ENCODE data around the gene SHC3. TPM values are rescaled to one million over a fixed set of nuclear protein-coding genes. Genes with fewer than 3 reads are reported as not detected.

The SHC3 gene
- polyA plus RNA-seq, 3 donors from 2014 or later, result not detected

DNA sequence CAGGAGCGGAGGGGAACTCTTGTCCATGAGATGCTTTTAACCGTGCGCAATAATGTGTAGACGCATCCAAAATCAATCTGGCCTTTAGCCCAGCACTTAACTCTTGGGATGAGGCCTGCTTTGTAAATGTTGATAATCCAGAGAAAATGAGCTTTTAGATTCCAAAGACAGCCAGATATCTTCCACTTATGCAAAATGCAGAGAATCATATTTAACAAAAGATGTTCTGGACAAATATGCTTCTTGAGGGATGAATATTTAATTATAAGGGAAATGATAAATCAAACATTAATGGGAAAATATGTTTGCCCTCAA lies 181.7 kb downstream of the SHC3 start:
- H3K4me1 Mint-ChIP-seq, result peaks cover 4% of the 10 kb centered on the region in 2 donors
- H3K27me3 Mint-ChIP-seq (ENCODE audit: low read depth in 3 of 3), result peaks cover 6 to 15% (median 12%) of the 10 kb centered on the region in 3 donors
- H3K4me3 Mint-ChIP-seq, result no peak overlapping the region
- H3K27ac Mint-ChIP-seq, result no peak overlapping the region
- DNase-seq, result no peak
- H3K9me3 Mint-ChIP-seq, result no peaks in the 10 kb centered on the region
- no peaks in the 10 kb centered on the region for H3K36me3 Mint-ChIP-seq

DNA sequence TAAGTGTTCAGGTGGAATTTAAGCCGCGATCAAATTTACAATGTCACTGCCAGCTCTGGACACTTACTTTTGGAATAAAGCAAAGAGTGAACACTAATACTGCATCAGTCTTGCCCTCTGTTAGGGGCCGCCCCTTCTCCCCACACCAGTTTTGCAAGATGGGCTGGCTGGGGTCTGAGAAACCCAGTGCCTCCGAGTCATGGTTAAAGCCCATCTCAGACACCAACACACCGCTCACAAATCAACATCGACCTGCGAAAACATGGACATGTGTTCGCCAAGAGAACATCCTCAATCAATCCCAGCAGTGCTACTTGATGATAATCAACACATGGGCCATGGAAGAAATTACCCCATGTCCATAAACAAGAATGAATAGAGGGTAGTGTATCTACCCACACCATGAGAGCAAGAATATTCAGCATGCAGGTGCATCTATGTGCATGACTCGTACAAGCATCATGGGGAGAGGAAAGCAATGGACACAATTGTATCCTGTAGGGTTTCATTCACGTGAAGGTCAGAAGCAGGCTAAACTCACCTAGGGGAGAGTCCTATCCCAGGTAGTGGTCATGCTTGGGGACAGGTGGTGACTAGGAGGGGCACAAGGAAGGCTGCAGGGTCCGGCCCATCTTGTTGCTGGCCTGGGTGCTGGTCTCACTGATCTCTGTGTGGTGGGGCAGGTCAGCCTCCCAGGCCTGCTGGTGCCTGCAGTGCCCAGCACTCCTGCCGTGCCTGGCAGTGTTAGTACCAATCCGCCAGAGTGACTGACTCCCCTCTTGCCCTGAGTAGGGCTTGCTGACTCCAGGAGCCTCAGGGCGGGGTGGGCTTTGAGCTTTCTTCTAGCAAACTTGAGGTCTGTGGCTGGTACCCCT lies 182.3 kb downstream of the SHC3 start:
- H3K27ac Mint-ChIP-seq, result no peak overlapping the region
- no peak overlapping the region for H3K4me3 Mint-ChIP-seq
- peaks cover 6 to 13% (median 10%) of the 10 kb centered on the region in 3 donors for H3K27me3 Mint-ChIP-seq (ENCODE audit: low read depth in 3 of 3)
- no peaks in the 10 kb centered on the region for H3K4me1 Mint-ChIP-seq
- H3K36me3 Mint-ChIP-seq, result no peaks in the 10 kb centered on the region
- no peak for DNase-seq
- H3K9me3 Mint-ChIP-seq, result no peaks in the 10 kb centered on the region

DNA sequence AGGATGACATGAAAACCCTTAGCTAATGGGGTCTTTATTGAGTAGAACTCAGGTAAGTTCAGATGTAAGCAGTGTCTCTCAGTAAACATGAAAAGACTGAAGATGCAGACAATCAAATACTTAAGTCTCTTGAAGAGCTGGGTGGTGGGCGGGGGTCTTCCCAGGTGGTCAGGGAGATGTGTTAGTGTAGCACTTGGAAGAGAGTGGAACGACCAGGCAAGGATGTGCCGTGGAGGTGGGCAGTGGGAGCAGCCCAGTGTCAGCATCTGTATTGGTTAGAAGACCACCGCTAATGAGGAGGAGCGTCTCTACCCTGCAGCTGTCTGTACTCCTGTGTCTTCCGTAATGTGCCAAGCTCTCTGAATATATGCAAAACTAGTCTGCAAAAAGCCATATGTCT lies 183.0 kb downstream of the SHC3 start:
- Mint-ChIP-seq H3K4me3 (no peak overlapping the region), H3K27me3 (ENCODE audit: low read depth in 3 of 3) (peaks cover 6 to 13% (median 8%) of the 10 kb centered on the region in 3 donors), H3K4me1 (no peaks in the 10 kb centered on the region), H3K36me3 (no peaks in the 10 kb centered on the region), H3K27ac (no peak overlapping the region), H3K9me3 (no peaks in the 10 kb centered on the region)
- DNase-seq, result no peak

DNA sequence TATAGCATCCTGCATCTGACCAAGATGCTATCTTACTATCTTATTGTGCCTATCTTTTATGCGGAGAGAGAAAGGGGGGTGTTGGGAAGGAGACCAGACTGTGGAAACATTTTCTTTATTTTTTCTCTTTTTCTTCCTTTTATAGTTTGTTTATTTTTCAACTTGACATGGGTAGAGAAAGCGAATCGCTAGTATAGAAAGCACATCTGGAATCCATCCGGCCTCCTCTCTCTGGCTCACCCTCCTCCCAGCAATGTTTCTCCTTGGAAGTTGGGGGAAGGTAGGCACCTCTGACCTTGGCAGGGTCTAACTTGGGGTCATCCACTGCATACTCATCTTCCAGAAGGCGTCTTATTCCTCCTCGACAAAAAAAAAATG lies 183.4 kb downstream of the SHC3 start:
- Mint-ChIP-seq H3K36me3 (no peaks in the 10 kb centered on the region), H3K4me1 (no peaks in the 10 kb centered on the region), H3K9me3 (no peaks in the 10 kb centered on the region), H3K4me3 (no peak overlapping the region), H3K27me3 (ENCODE audit: low read depth in 3 of 3) (peaks cover 6 to 13% (median 8%) of the 10 kb centered on the region in 3 donors), H3K27ac (no peak overlapping the region)
- no peak for DNase-seq

DNA sequence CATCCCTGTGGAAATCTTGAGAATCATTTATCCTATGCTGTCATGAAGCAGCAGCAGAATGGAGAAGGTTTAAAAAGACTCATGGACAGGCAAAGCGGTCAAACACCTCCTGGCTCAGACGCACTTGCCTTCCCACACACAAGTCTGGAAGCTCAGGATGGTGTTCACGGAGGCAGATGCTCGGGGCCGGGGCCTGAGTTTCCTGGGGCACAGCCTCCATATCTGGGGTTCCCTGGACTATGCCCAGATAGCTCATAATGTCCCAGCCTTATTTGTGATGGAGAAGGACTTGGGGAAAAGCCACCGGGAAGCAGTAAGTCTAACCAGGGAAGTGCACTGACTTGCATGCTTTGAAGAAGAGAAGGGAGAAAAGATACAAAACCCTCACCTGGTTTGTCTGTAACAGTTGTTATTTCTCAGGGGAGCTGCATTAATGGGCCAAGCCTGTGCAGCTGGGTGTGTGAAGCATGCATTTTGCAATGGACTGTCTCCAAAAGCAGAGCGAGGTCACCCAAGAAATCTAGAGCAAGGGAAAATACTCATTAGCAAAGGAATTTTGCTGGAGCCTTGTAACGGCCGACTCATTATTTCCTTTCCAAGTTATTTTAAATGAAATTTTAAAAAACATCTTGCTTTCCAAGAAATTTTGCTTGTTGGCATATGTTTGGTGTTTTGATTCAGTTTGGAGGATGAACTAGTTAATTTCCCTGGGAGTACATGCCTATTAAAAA lies 184.0 kb downstream of the SHC3 start:
- Mint-ChIP-seq H3K9me3 (no peaks in the 10 kb centered on the region), H3K27ac (no peak overlapping the region), H3K4me1 (no peaks in the 10 kb centered on the region), H3K36me3 (no peaks in the 10 kb centered on the region), H3K4me3 (no peak overlapping the region), H3K27me3 (ENCODE audit: low read depth in 3 of 3) (peaks cover 6 to 13% (median 8%) of the 10 kb centered on the region in 3 donors)
- no peak for DNase-seq

DNA sequence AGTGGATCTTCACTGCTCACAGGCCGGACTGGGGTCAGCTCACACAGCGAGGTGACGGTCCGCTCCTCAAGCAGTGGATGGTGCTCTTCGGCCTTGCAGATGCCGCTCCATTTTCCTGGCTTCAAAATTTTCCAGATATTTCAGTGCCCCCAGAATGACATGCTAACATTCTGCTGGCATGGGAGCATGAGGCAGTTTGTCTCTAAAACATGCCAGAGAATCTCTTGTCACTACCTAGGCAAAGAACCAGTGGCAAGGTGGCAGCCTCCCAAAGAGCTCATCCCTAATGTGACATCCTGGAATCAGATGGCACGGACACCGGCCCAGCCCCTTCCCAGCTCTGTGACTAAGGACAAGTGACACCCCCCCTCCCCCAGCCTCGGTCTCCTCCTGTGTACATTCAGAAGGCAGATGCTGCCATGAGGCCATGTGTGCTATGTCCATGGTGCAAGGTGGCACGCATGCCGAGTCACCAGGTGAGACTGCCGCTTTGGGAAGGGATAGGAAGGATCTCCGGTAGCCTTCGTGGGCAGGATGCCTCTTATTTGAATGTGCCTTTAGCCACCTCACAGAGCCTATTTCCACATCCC lies 184.7 kb downstream of the SHC3 start:
- no peaks in the 10 kb centered on the region for H3K36me3 Mint-ChIP-seq
- no peak overlapping the region for H3K27ac Mint-ChIP-seq
- no peaks in the 10 kb centered on the region for H3K9me3 Mint-ChIP-seq
- H3K4me3 Mint-ChIP-seq, result no peak overlapping the region
- H3K4me1 Mint-ChIP-seq, result no peaks in the 10 kb centered on the region
- peaks cover 6 to 19% (median 10%) of the 10 kb centered on the region in 3 donors for H3K27me3 Mint-ChIP-seq (ENCODE audit: low read depth in 3 of 3)
- DNase-seq, result no peak

DNA sequence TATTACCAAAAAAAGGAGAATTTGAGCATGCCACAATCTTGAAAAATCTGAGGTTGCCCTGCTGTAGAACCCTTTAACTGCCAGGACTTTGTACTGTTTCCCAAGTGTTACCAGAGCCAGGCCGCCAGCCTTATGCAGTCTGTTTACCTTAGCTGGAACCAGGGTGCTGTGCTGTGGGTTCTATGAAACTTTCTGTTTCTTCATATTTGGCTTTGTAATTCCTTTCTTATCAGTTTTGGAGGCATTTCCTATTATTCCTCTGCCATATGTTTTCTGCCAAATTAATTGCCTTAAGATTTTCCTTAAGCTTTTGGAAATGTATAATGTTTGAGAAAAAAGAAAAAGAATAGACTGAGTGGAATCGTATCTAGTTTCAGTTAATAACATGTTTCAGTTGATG lies 185.3 kb downstream of the SHC3 start:
- H3K27ac Mint-ChIP-seq, result no peak overlapping the region

DNA sequence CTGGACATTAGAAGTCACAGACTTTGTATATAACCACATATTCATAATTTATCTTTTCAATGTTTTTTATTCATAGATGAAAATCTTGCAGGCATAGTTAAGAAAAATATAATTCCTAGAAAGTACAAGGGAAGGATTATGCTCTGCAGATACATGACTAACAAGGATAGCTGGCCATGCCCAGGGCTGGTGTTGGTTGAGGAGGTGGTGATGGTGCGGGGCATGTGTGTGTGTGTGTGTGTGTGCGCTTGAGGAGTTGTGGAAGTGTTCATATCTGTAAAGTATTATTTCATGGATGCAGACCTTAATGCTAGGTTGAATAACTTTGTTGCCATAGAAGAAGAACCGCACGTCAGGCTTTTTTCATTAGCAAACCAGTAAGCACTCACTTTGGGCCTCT lies 186.1 kb downstream of the SHC3 start:
- H3K4me3 Mint-ChIP-seq, result no peak overlapping the region

More for the DNA sequence above, 185.3 kb downstream of the SHC3 start:
- Mint-ChIP-seq H3K36me3 (no peaks in the 10 kb centered on the region), H3K27me3 (ENCODE audit: low read depth in 3 of 3) (peaks cover 6 to 24% (median 10%) of the 10 kb centered on the region in 3 donors), H3K4me3 (no peak overlapping the region), H3K9me3 (no peaks in the 10 kb centered on the region), H3K4me1 (no peaks in the 10 kb centered on the region)
- DNase-seq, result no peak

DNA sequence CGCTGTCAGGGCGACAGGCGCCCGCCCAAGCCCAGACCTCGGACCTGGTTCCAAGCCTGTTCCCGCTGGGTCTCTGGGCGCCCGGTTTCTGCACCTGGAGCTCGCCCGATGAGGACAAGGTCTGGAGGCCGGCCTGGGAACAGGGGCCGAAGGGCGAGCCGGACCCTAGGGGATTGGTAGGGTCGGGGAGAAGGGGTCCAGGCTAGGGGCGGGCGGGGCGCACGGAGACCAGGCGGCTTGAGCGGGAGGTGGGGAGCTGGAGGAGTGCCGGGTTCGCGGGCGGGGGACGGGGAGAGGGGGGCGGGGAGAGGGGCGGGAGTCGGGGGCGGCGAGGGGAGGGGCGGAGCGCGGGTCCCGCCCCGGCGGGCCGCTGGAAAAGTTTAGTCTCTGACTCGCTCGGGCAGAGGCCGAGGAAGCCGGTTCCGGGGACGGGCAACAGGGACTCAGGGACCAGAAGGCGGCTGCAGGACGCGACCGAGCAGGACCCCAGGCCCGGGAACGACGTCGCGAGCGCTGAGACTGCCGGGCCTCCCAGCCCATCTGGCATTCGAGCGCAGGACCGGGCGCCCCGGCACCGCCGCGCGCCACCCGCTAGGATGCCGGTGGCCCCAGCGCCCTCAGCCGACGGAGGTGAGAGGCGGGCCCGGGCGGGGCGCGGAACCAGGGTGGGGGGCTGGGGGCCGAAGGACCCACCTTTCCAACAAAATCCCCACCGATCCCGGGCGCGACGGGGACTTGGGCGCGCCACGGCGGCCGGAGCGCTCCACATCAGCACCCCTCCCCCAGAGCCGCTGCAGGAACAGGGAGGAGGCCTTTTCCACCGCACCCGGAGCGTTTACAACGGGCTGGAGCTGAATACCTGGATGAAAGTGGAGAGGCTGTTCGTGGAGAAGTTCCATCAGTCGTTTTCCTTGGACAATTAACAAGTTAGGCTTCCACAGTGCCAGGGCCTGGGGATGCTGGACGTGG lies 187.3 kb downstream of the SHC3 start, which contains the start of gene S1PR3:
Gene S1PR3, plus strand, starts transcription at position 403 of the 969 bp plus-strand sequence. CDS start 9,733 bp downstream, outside the sequence.
- Mint-ChIP-seq H3K36me3 (no peaks in the 10 kb centered on the region), H3K4me1 (no peaks in the 10 kb centered on the region), H3K27me3 (ENCODE audit: low read depth in 3 of 3) (peaks cover 6 to 22% (median 8%) of the 10 kb centered on the region in 3 donors), H3K9me3 (no peaks in the 10 kb centered on the region), H3K27ac (no peak within 1 kb of the TSS), H3K4me3 (peak within 1 kb of the TSS in 1 of 5 donors; percentile 42)
- DNase-seq, result no peak

More for the DNA sequence above, 186.1 kb downstream of the SHC3 start:
- Mint-ChIP-seq H3K36me3 (no peaks in the 10 kb centered on the region), H3K27me3 (ENCODE audit: low read depth in 3 of 3) (peaks cover 6 to 24% (median 10%) of the 10 kb centered on the region in 3 donors), H3K9me3 (no peaks in the 10 kb centered on the region), H3K27ac (no peak overlapping the region), H3K4me1 (no peaks in the 10 kb centered on the region)
- DNase-seq, result no peak

DNA sequence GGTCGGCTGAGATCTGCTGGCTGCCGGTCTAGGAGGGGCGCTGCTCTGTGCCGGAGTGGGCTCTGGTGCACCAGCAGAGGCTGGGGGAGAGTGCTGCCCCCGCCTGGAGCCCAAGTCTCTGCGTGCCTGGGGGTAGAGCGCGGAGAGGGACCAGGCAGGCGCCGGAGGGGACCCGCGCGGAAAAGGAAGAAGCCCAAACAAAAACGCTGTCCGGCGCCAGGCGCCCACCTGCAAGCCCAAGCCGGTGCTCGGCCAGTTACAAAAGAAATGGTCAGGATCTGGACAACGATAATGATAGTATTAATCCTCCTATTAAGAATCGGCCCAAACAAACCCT lies 187.9 kb downstream of the SHC3 start:
- no peak overlapping the region for H3K4me3 Mint-ChIP-seq
- DNase-seq, result no peak
- H3K36me3 Mint-ChIP-seq, result no peaks in the 10 kb centered on the region
- H3K27ac Mint-ChIP-seq, result no peak overlapping the region
- no peaks in the 10 kb centered on the region for H3K4me1 Mint-ChIP-seq
- H3K9me3 Mint-ChIP-seq, result no peaks in the 10 kb centered on the region
- peaks cover 4 to 22% (median 6%) of the 10 kb centered on the region in 3 donors for H3K27me3 Mint-ChIP-seq (ENCODE audit: low read depth in 3 of 3)

DNA sequence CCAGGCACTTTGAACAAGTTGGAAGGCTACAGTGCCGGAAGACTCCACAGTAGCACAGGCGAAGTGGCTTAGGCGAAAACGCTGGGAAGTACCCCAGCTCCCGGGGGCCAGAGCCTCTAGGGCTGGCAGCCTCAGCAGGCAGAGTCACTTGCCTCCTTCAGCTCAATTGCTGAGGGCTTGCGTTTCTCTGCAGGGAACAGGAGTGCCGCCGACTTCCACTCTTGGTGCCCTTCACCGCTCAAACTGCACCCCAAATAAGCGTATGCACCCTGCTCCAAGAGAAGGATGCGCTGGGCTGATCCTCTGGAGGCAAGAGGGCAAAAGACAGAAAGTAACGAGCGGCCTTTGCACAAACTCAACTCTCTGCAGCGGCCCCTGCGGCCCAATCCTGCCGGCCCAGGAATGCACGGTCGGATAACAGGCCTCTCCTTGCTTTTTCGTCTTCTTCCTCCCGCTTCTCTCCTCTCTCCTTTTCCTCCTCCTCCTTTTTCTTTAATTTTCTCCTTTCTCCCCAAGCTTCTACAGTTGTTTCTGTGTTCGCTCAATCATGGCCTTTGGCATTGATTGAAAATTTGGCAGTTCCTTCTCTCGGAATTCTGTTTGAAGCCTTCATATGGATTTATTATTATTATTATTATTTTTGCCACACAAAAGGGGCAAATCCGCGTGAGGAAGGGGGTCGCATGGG lies 188.4 kb downstream of the SHC3 start:
- Mint-ChIP-seq H3K27ac (no peak overlapping the region), H3K9me3 (no peaks in the 10 kb centered on the region), H3K4me3 (no peak overlapping the region), H3K27me3 (ENCODE audit: low read depth in 3 of 3) (peaks cover 6 to 22% (median 6%) of the 10 kb centered on the region in 3 donors), H3K36me3 (no peaks in the 10 kb centered on the region), H3K4me1 (no peaks in the 10 kb centered on the region)
- no peak for DNase-seq

DNA sequence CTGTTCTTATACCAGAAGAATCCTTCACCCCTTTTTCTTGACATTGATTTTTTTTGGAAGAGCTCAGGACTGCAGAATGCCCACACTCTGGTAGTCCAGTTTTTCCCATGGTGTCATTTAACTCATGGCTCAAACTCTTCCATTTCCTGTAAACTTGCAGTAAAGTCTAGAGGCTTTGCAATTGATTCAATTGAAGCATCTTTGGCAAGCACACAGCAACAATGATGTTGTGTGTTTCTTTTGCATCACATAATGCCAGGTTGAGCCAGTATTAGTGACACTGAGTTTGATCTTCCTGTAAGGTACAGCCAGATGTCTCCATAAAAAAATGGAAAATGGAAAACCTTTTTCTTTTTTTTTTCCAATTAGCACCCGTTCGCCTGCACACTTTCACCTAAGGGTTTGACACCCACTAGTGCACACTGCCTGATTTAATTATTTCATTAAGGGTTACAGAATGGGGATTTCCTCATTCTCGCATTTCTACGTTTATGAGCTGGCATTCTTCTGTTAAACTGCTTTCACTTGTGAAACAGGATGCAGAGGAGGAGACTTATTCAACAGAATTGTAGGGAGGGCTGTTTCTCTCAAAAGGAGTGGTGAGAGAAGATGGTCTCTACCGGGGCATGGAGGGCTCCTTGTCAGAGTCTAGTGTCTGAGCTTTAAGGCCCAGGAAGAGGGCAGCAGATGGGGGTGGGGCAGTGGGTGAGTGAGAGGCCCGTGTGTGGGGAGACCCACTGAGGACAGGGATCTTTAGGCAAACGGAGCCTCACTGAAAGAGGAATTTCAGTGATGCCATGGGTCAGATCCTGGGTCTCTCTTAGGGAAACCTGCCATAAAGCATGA lies 189.6 kb downstream of the SHC3 start:
- no peak overlapping the region for H3K4me3 Mint-ChIP-seq
- H3K27me3 Mint-ChIP-seq (ENCODE audit: low read depth in 3 of 3), result peaks cover 6 to 25% (median 6%) of the 10 kb centered on the region in 3 donors
- H3K27ac Mint-ChIP-seq, result no peak overlapping the region
- DNase-seq, result no peak
- H3K4me1 Mint-ChIP-seq, result no peaks in the 10 kb centered on the region
- no peaks in the 10 kb centered on the region for H3K9me3 Mint-ChIP-seq
- H3K36me3 Mint-ChIP-seq, result no peaks in the 10 kb centered on the region

Measured in immature natural killer cell (primary cell).